T follicular helper cell (primary cell): ENCODE data around the gene PROK1.
A peak's percentile ranks its signal among the peaks of the same experiment; 100 is the strongest.
"Not testable (repeated sequence)": the region's sequence is repeated elsewhere in the genome, so short reads cannot be mapped to it uniquely, and the experiment has no call there.

Experiments used
- DNase-seq: peaks from one replicate; pipeline ENCODE4 v3.0.0-alpha.2; 2020; ENCODE audit warnings: low read depth

Gene PROK1

GRCh38 chr1:110433803-110434202, 17.1 kb upstream of the PROK1 start:
- no peak for DNase-seq

GRCh38 chr1:110434946-110435345, 16.0 kb upstream of the PROK1 start:
- DNase-seq = no peak

DNA sequence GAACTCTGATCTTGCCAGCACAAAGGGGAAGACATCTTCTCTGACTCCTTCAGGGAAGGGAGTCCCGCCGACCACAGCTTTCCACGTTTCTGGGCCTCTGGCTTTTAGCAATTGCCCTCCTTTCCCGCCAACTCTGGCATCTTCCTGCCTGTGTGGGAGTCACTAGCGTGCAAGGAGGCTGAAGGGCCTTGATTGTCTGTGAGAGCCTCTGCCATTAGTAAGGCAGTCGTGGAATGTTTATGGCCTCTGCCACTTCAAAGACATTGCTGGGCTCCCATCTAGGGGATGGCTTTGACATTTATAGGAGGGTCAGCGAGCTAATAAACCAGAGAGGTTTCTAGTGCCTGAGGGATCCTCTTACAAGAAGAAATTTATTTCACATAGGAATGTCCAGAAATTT, 14.3 kb upstream of the PROK1 start:
- no peak for DNase-seq

GRCh38 chr1:110437645-110438299, 13.2 kb upstream of the PROK1 start:
- DNase-seq = not testable (repeated sequence)

GRCh38 chr1:110438893-110439292, 12.1 kb upstream of the PROK1 start:
- DNase-seq = no peak

DNA sequence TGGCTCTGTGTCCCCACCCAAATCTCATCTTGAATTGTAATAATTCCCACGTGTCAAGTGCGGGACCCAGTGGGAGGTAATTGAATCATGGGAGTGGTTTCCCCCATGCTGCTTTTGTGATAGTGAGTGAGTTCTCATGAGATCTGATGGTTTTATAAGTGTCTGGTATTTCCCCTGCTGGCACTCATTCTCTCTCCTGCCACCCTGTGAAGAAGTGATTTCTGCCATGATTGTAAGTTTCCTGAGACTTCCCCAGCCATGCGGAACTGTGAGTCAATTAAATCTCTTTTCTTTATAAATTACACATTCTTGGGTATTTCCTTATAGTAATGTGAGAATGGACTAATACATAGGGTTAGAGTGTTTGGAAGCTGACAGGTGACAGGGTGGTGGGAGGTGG, 11.1 kb upstream of the PROK1 start:
- not testable (repeated sequence) for DNase-seq

GRCh38 chr1:110440877-110441276, 10.1 kb upstream of the PROK1 start:
- DNase-seq = no peak

GRCh38 chr1:110441888-110442287, 9.1 kb upstream of the PROK1 start:
- DNase-seq = no peak

DNA sequence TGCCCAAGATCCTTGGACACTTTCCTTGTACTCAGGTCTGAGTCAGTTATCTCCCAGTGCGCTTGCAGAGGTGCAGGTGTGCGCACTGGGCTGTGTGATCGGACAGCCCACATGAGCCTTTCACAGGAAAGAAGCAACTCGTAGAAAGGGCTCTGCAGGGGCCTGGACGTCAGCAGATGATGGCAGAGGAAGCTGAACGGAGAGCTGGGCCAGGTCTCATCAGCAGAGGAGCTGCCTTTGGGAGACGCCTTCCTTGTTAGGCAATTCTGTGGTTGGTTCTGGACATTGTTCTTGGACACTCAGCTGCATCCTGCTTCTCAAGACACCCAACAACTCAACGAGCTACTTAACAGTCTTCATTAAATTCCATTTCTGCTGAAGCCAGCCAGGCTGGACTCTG, 7.5 kb upstream of the PROK1 start:
- no peak for DNase-seq

- no peak for DNase-seq
Observed at GRCh38 chr1:110444561-110444960, 6.4 kb upstream of the PROK1 start.

- DNase-seq = no peak
Observed at GRCh38 chr1:110449661-110450651, 993 bp upstream of the PROK1 start.

GRCh38 chr1:110452330-110452729, 1.4 kb downstream of the PROK1 start:
- no peak for DNase-seq

DNA sequence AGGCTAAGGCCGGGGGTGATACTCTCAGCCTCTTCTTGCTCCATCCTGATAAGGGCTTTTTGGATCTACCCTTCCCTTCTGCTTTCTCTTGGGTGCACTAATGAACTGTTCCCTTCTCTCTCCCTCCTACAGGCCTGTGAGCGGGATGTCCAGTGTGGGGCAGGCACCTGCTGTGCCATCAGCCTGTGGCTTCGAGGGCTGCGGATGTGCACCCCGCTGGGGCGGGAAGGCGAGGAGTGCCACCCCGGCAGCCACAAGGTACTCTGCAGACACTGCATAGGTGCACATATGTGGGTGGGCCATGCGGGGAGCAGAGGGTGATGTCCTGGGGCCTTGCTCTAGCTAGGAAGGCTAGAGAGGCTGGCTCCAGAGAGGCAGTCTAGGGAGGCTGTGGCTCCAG, 2.9 kb downstream of the PROK1 start:
- no peak for DNase-seq

- no peak for DNase-seq
Observed at GRCh38 chr1:110454328-110454727, 3.4 kb downstream of the PROK1 start.

- no peak for DNase-seq
Observed at GRCh38 chr1:110455151-110455550, 4.2 kb downstream of the PROK1 start.

GRCh38 chr1:110457206-110457605, 6.3 kb downstream of the PROK1 start:
- DNase-seq = no peak

DNA sequence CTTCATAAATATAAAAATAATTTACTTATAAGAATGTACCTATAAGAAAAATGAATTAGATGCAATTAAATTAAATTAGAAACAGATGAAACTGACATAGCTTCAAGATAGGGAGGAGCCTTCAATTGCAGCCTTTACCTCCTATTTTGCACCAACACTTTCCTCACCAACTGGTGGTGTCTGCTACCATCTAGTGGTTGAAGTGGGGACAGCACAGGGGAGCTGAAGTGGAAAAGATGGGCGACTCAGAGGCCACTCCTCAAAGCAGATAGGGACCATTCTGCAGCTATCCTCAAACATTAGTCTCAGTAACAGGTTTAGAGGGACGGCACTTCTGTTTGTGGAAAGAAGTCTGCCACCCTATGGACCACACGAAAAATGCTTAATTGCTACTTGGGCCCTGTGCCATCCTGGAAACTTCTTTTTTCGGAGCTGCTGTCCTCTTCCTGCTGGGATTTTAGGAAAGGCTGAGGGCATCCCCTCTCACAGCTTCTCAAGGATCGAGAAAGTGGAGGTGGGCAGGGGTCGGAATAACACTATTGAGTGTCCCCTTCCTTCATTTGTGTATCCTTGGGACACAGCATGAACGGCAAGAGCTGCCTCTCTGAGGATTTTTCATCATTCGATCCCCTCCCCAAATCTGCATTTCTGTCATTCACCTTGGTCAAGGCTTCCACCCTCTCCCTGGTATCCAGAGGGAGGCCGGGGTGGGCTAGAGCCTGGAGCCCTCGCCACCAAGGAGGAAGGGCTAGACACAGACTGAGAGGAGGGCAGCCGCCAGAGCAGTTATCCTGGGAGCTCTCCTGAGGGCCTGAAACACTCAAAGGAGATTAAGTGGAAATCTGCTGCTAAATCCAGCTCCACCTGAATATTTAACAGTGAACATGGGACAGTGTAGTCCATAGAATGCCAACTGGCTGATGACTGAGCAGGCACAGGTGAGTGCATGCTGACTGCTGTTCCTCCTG, 9.6 kb downstream of the PROK1 start:
- peak; percentile 78 for DNase-seq

GRCh38 chr1:110462093-110462492, 11.1 kb downstream of the PROK1 start:
- no peak for DNase-seq

- DNase-seq = no peak
Observed at GRCh38 chr1:110462964-110463363, 12.0 kb downstream of the PROK1 start.

DNA sequence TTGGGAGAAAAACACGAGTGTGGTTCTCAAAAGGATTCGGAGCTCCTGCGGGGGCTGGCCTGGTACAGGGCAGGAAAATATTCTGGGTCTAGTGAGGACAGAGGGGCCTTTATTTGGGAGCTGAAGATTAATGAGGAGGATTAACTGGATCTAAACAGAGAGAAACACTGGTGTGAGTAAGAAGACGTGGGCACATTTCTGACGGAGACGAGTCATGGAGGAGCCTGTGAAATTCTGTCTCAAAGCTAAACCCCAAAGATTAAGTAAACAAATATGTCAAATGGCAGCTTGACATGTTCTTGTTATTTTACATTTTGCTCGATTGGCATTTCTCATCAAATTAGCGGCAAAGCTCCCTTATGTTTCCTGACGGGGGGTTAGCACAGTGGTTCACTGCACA, 12.8 kb downstream of the PROK1 start:
- DNase-seq = no peak

DNA sequence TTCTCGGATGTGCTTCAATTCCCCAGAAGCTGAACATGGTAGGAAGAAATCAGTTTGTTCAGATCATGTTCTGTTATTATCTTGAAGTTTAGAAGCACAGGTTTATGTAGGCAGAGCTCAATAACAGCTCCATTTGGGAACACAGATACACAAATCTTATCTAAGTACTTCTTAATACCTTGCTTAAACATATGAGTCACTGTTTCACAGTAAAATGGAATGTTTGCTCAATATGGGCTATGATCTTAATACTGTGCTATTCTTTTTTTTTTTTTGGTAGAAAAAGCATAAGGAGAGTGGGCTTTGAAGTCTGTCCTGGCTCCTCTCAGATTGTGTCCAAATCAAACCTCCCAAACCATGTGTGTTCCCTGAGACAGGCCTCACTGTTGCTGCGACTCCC, 13.4 kb downstream of the PROK1 start:
- no peak for DNase-seq
